ENCODE measurements around the gene GPR15LG.
"Not testable (repeated sequence)": the region's sequence is repeated elsewhere in the genome, so short reads cannot be mapped to it uniquely, and the experiment has no call there.

The GPR15LG gene

DNA sequence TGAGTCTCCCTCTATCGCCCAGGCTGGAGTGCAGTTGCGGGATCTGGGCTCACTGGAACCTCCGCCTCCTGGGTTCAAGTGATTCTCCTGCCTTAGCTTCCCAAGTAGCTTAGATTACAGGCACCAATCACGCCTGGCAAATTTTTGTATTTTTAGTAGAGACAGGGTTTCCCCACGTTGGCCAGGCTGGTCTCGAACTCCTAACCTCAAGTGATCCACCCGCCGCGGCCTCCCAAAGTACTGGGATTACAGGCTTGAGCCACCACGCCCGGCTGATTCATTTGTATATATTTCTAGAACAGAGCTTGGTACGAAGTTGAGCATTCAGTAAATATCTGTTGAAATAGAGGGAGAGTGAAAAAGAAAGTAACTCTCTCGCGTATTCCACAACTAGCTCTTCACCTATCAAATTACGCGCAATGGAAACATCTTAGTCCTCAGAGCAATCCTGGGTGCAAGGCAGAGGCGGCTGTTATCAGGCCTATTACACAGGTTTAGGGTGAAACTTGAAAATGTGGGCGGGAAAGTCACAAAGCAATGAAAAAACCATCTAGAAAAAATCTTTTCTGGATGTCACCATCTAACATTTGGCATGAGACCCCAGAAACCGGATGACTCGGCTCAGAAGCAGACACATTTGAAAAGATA, 35.0 kb upstream of the GPR15LG start:
- TF ChIP-seq, protein P1, sequence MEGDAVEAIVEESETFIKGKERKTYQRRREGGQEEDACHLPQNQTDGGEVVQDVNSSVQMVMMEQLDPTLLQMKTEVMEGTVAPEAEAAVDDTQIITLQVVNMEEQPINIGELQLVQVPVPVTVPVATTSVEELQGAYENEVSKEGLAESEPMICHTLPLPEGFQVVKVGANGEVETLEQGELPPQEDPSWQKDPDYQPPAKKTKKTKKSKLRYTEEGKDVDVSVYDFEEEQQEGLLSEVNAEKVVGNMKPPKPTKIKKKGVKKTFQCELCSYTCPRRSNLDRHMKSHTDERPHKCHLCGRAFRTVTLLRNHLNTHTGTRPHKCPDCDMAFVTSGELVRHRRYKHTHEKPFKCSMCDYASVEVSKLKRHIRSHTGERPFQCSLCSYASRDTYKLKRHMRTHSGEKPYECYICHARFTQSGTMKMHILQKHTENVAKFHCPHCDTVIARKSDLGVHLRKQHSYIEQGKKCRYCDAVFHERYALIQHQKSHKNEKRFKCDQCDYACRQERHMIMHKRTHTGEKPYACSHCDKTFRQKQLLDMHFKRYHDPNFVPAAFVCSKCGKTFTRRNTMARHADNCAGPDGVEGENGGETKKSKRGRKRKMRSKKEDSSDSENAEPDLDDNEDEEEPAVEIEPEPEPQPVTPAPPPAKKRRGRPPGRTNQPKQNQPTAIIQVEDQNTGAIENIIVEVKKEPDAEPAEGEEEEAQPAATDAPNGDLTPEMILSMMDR (IDR thresholded peaks at IDR 0.05; ENCODE audit: low read depth, low read length), result no peak
- TF ChIP-seq MYC (IDR thresholded peaks at IDR 0.05; ENCODE audit: low read depth, low read length) (peak; percentile 14; the same call in 1 of the 2 replicates), POLR2A (IDR thresholded peaks at IDR 0.05; ENCODE audit: extremely low read depth, insufficient read length) (no peak)
- peak overlapping the region; percentile 53 for H3K4me3 ChIP-seq (ENCODE audit: low read depth, low read length)
- no peak for DNase-seq (ENCODE audit: low read depth)

DNA sequence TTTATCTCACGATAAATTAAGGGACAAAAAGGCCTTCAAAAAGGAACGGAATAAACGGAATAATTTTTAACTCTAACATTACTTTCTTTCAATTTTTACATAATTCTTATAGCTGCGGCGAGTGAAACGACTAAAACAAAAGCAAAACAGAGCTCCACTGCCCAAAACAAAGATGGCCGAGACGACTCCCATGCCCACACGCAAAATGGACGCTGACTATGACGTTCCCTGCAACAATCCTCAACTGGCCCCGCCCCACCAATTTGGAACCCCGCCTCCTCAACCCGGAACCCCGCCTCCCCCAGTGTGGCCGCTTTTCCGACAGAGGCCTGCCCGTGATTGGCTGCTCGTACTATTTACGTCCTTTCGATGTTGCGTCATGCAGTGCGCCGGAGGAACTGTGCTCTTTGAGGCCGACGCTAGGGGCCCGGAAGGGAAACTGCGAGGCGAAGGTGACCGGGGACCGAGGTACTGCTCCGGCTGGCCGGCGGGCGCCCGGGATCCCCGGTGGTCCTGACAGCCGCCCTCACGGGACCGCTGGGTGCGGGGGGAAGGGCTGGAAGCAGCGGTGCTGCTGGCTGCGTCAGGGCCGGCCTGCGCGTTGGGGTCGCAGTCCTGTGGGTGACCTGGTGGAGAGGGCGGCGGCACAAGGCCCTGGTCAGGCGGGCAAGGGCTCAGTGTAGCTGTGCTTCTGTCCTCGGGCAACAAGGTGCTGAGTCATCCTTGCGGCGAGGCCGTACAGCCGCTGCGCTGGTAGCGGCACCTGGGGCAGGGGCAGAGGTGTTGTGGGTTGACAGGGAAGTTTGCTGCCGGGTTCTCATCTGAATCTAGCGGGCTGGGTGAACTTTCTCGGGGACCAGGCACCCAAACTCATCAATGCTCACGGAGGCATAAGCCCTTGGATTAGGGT, 34.2 kb upstream of the GPR15LG start, which contains the start of gene GHITM:
Gene GHITM (plus strand): TSS at position 384 of the 910 bp plus-strand sequence. CDS start 1,992 bp downstream, outside the sequence.
- peak; percentile 99 for DNase-seq (ENCODE audit: low read depth)
- peak within 1 kb of the TSS; percentile 99 for H3K4me3 ChIP-seq (ENCODE audit: low read depth, low read length)
- no peak for TF ChIP-seq MAX (IDR thresholded peaks at IDR 0.05; ENCODE audit: low read depth, low read length)
- TF ChIP-seq, protein P1 (IDR thresholded peaks at IDR 0.05; ENCODE audit: low read depth, low read length), result no peak
- peak; percentile 85 for TF ChIP-seq POLR2A (IDR thresholded peaks at IDR 0.05; ENCODE audit: extremely low read depth, insufficient read length)
- TF ChIP-seq MYC (IDR thresholded peaks at IDR 0.05; ENCODE audit: low read depth, low read length), result peak; percentile 45

DNA sequence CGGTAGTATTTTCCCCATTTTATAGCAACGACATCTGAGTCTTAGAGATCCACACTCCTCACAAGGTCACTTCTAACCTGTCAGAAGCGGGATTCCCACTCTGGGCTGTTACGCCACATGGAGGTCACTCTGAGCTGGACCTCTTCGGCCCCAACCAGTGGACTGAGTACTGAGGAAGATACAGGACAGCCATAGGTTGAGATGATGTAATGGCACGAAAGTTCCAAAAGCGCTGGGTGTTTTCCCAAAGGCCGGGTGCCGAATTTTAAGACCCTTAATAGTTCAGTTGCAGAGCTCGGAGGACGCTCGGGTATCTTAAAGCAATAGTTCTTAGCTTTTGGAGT, 33.6 kb upstream of the GPR15LG start:
- no peak for TF ChIP-seq POLR2A (IDR thresholded peaks at IDR 0.05; ENCODE audit: extremely low read depth, insufficient read length)
- TF ChIP-seq, protein P1 (IDR thresholded peaks at IDR 0.05; ENCODE audit: low read depth, low read length), result no peak
- no peak for TF ChIP-seq MAX (IDR thresholded peaks at IDR 0.05; ENCODE audit: low read depth, low read length)
- no peak for TF ChIP-seq MYC (IDR thresholded peaks at IDR 0.05; ENCODE audit: low read depth, low read length)
- peak overlapping the region; percentile 99 for H3K4me3 ChIP-seq (ENCODE audit: low read depth, low read length)
- no peak for DNase-seq (ENCODE audit: low read depth)

- TF ChIP-seq POLR2A (IDR thresholded peaks at IDR 0.05; ENCODE audit: extremely low read depth, insufficient read length) (no peak), MAX (IDR thresholded peaks at IDR 0.05; ENCODE audit: low read depth, low read length) (no peak)
- TF ChIP-seq, protein P1 (IDR thresholded peaks at IDR 0.05; ENCODE audit: low read depth, low read length), result no peak
- H3K4me3 ChIP-seq (ENCODE audit: low read depth, low read length), result no peak overlapping the region
- no peak for DNase-seq (ENCODE audit: low read depth)
These were observed 26.3 kb upstream of the GPR15LG start for GRCh38 chr10:84147347-84147746.

GRCh38 chr10:84148006-84148597, 25.5 kb upstream of the GPR15LG start:
- not testable (repeated sequence) for H3K4me3 ChIP-seq (ENCODE audit: low read depth, low read length)
- peak; percentile 67 for DNase-seq (ENCODE audit: low read depth)
- TF ChIP-seq, protein P1 (IDR thresholded peaks at IDR 0.05; ENCODE audit: low read depth, low read length), result peak; percentile 88
